ENCODE data around the gene ARRDC4. TPM values are rescaled to one million over a fixed set of nuclear protein-coding genes. Genes with fewer than 3 reads are reported as not detected.

ARRDC4 gene
- total and polyA plus RNA-seq, 2 donors (not counting 1 experiment from before 2014, with no cell fraction given): 1.1 to 6.7 TPM

GRCh38 chr15:97991972-97992541, 31.6 kb downstream of the ARRDC4 start:
- intact Hi-C loops (cut with micrococcal nuclease): no loop called here
- no peak overlapping the region for H3K27ac ChIP-seq (ENCODE audit: low read length in 2 of 2)
- H3K27ac Mint-ChIP-seq: no peak overlapping the region
- WGBS (ENCODE audit: insufficient coverage): 67% methylated on average over 3 of the region's 3 CpGs
- no peak overlapping the region for H3K9ac ChIP-seq (ENCODE audit: low read length)
- TF ChIP-seq EZH2 (IDR thresholded peaks at IDR 0.05; ENCODE audit: borderline replicate concordance, insufficient read depth, low read depth, low read length, poor library complexity, severe bottlenecking): no peak
- no peak for TF ChIP-seq CTCF (IDR thresholded peaks at IDR 0.05)
- H3K4me3 ChIP-seq (ENCODE audit: control extremely low read depth in 1 of 5, extremely low read depth in 1 of 5, insufficient read depth in 1 of 5, low read depth in 2 of 5, low read length in 4 of 5): no peak overlapping the region
- peaks cover 0 to 3% (median 3%) of the 10 kb centered on the region in 3 donors for H3K9me3 ChIP-seq (ENCODE audit: control extremely low read depth in 1 of 3, control insufficient read depth in 2 of 3, insufficient read depth in 1 of 3, low read length in 2 of 3)
- H4K20me1 ChIP-seq (ENCODE audit: control insufficient read depth, insufficient read depth, low read length, poor library complexity, severe bottlenecking): no peaks in the 10 kb centered on the region
- CTCF ChIA-PET: no interaction called here
- no peaks in the 10 kb centered on the region for H3K4me1 ChIP-seq (ENCODE audit: control insufficient read depth in 2 of 2, insufficient read depth in 2 of 2, low read length in 2 of 2)
- peaks cover 4% of the 10 kb centered on the region for H3K27me3 Mint-ChIP-seq
- no peak for ATAC-seq (ENCODE audit: low read depth)
- no peaks in the 10 kb centered on the region for H3K27me3 ChIP-seq (replicated peaks in 1 of 4; ENCODE audit: control extremely low read depth in 1 of 4, control insufficient read depth in 3 of 4, insufficient read depth in 4 of 4, low read length in 3 of 4)
- H3K79me2 ChIP-seq (ENCODE audit: control insufficient read depth, insufficient read depth, low read length): no peaks in the 10 kb centered on the region
- peaks cover 6% of the 10 kb centered on the region for H3K9me3 Mint-ChIP-seq (ENCODE audit: insufficient read depth)
- DNase-seq: no peak
- no peaks in the 10 kb centered on the region for H3K36me3 ChIP-seq (replicated peaks in 1 of 2; ENCODE audit: control extremely low read depth in 1 of 2, control insufficient read depth in 1 of 2, extremely low read depth in 1 of 2, insufficient read depth in 2 of 2, low read length in 1 of 2)
- POLR2A ChIA-PET: no interaction called here
- H2AFZ ChIP-seq (ENCODE audit: insufficient read depth, low read depth, low read length, poor library complexity, severe bottlenecking): no peak overlapping the region
- no peak overlapping the region for H3K4me3 Mint-ChIP-seq
- no peak overlapping the region for H3K4me2 ChIP-seq (replicated peaks; ENCODE audit: low read depth, low read length, poor library complexity, severe bottlenecking)
- peaks cover 10% of the 10 kb centered on the region for H3K4me1 Mint-ChIP-seq

DNA sequence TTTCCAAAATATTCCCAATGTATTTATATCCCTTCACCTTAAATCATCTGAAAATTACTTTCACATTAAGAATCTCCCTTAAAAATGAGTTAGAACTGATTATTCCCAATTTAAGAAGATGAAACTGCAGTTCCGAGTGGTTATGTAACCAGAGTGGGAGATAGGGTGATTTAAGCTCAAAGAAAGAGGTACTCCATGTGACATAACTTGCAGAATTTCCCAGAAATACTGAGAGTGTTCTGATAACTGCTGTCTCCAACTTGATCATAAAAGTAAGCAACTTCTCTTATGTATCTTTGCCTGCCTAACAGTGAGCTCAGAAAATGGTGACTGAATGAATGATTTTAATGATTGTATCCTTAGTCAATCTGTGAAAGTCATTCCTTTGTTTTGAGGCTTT, 32.3 kb downstream of the ARRDC4 start:
- H3K9ac ChIP-seq (ENCODE audit: low read length): no peak overlapping the region
- no CpG with 5 or more reads among the region's 1 CpG for WGBS (ENCODE audit: insufficient coverage)

More for the DNA sequence above, 32.3 kb downstream of the ARRDC4 start:
- no peaks in the 10 kb centered on the region for H3K9me3 ChIP-seq (ENCODE audit: control extremely low read depth in 1 of 3, control insufficient read depth in 2 of 3, insufficient read depth in 1 of 3, low read length in 2 of 3)
- H3K36me3 ChIP-seq (replicated peaks in 1 of 2; ENCODE audit: control extremely low read depth in 1 of 2, control insufficient read depth in 1 of 2, extremely low read depth in 1 of 2, insufficient read depth in 2 of 2, low read length in 1 of 2): no peaks in the 10 kb centered on the region
- H4K20me1 ChIP-seq (ENCODE audit: control insufficient read depth, insufficient read depth, low read length, poor library complexity, severe bottlenecking): no peaks in the 10 kb centered on the region
- H3K4me1 ChIP-seq (ENCODE audit: control insufficient read depth in 2 of 2, insufficient read depth in 2 of 2, low read length in 2 of 2): no peaks in the 10 kb centered on the region
- ChIA-PET CTCF (interaction anchor here (0.7 kb wide), 1 partner anchor 819 kb away, joined by 3 read pairs; no protein-coding TSS in a partner anchor), POLR2A (no interaction called here)
- peaks cover 10% of the 10 kb centered on the region for H3K4me1 Mint-ChIP-seq
- peaks cover 4% of the 10 kb centered on the region for H3K27me3 Mint-ChIP-seq
- no peak overlapping the region for H3K27ac Mint-ChIP-seq
- no peak overlapping the region for H3K4me3 ChIP-seq (ENCODE audit: control extremely low read depth in 1 of 5, extremely low read depth in 1 of 5, insufficient read depth in 1 of 5, low read depth in 2 of 5, low read length in 4 of 5)
- TF ChIP-seq CTCF (IDR thresholded peaks at IDR 0.05) (no peak), EZH2 (IDR thresholded peaks at IDR 0.05; ENCODE audit: borderline replicate concordance, insufficient read depth, low read depth, low read length, poor library complexity, severe bottlenecking) (no peak)
- no peak overlapping the region for H2AFZ ChIP-seq (ENCODE audit: insufficient read depth, low read depth, low read length, poor library complexity, severe bottlenecking)
- no peak overlapping the region for H3K4me2 ChIP-seq (replicated peaks; ENCODE audit: low read depth, low read length, poor library complexity, severe bottlenecking)
- intact Hi-C loops (cut with micrococcal nuclease): no loop called here
- H3K27ac ChIP-seq (ENCODE audit: low read length in 2 of 2): no peak overlapping the region
- H3K4me3 Mint-ChIP-seq: no peak overlapping the region
- no peak for ATAC-seq (ENCODE audit: low read depth)
- H3K79me2 ChIP-seq (ENCODE audit: control insufficient read depth, insufficient read depth, low read length): no peaks in the 10 kb centered on the region
- peaks cover 6% of the 10 kb centered on the region for H3K9me3 Mint-ChIP-seq (ENCODE audit: insufficient read depth)
- DNase-seq: no peak
- H3K27me3 ChIP-seq (replicated peaks in 1 of 4; ENCODE audit: control extremely low read depth in 1 of 4, control insufficient read depth in 3 of 4, insufficient read depth in 4 of 4, low read length in 3 of 4): no peaks in the 10 kb centered on the region

All from B cell (primary cell).